IPS DF 6.9 (cell line): ENCODE results near the gene CCNDBP1.
"Not testable (repeated sequence)": the region's sequence is repeated elsewhere in the genome, so short reads cannot be mapped to it uniquely, and the experiment has no call there.

ENCODE experiments used
- DNase-seq: peaks from one replicate; pipeline ENCODE4 v3.0.0-alpha.2; 2013; ENCODE audit warnings: low read depth, low spot score
- H3K27ac ChIP-seq: one replicate; pipeline ENCODE4 v1.5.1; 2013; ENCODE audit warnings: low read length, control low read depth
- H3K27me3 ChIP-seq: 2 replicates; pipeline ENCODE4 v1.6.1; 2013; ENCODE audit warnings: mild to moderate bottlenecking, low read length; ENCODE audit not compliant: control insufficient read depth, insufficient read depth
- H3K36me3 ChIP-seq: 2 replicates; pipeline ENCODE4 v1.6.1; 2013; ENCODE audit warnings: low read length; ENCODE audit not compliant: control insufficient read depth, insufficient read depth
- H3K4me1 ChIP-seq: 2 replicates; pipeline ENCODE4 v1.6.1; 2013; ENCODE audit warnings: low read length; ENCODE audit not compliant: control insufficient read depth, insufficient read depth
- H3K4me3 ChIP-seq: 2 replicates; pipeline ENCODE4 v1.5.1; 2013; ENCODE audit warnings: mild to moderate bottlenecking, low read length
- H3K9me3 ChIP-seq: 2 replicates; pipeline ENCODE4 v1.6.1; 2013; ENCODE audit warnings: low read length, inconsistent platforms; ENCODE audit not compliant: control insufficient read depth, insufficient read depth
- WGBS: extraction: QIAGEN DNeasy Blood & Tissue Kit; methylation state at CpG from one replicate; pipeline ENCODE4 v1.1.7; 2013; ENCODE audit warnings: mixed read lengths, missing lambda C conversion rate; ENCODE audit not compliant: insufficient read length, insufficient coverage; 5-methylcytosine and 5-hydroxymethylcytosine counted together

The CCNDBP1 gene

GRCh38 chr15:43168192-43169107 lies 16.8 kb upstream of the CCNDBP1 start:
- Histone ChIP-seq H3K36me3 (no peaks in the 10 kb centered on the region), H3K4me3 (no peak overlapping the region), H3K9me3 (no peaks in the 10 kb centered on the region), H3K4me1 (no peaks in the 10 kb centered on the region), H3K27me3 (no peaks in the 10 kb centered on the region), H3K27ac (no peak overlapping the region)
- no CpG with 5 or more reads among the region's 2 CpGs for WGBS
- DNase-seq = no peak

GRCh38 chr15:43169888-43170287 lies 15.3 kb upstream of the CCNDBP1 start:
- no peaks in the 10 kb centered on the region; the same call in 1 of the 2 replicates for H3K9me3 ChIP-seq
- H3K36me3 ChIP-seq = no peaks in the 10 kb centered on the region
- DNase-seq = no peak
- no CpG with 5 or more reads among the region's 4 CpGs for WGBS
- H3K4me3 ChIP-seq = no peak overlapping the region
- H3K27me3 ChIP-seq = no peaks in the 10 kb centered on the region
- H3K4me1 ChIP-seq = no peaks in the 10 kb centered on the region
- no peak overlapping the region for H3K27ac ChIP-seq

GRCh38 chr15:43175656-43176309 lies 9.4 kb upstream of the CCNDBP1 start:
- H3K4me3 ChIP-seq, H3K27ac ChIP-seq, H3K27me3 ChIP-seq, DNase-seq, H3K36me3 ChIP-seq, H3K4me1 ChIP-seq, H3K9me3 ChIP-seq: not testable (repeated sequence)
- no CpG with 5 or more reads among the region's 25 CpGs for WGBS

GRCh38 chr15:43177147-43177546 lies 8.1 kb upstream of the CCNDBP1 start:
- DNase-seq, H3K27me3 ChIP-seq, H3K36me3 ChIP-seq, H3K4me3 ChIP-seq, H3K9me3 ChIP-seq, H3K27ac ChIP-seq, H3K4me1 ChIP-seq: not testable (repeated sequence)
- no CpG with 5 or more reads among the region's 2 CpGs for WGBS

GRCh38 chr15:43183270-43183669 lies 1.9 kb upstream of the CCNDBP1 start:
- Histone ChIP-seq H3K27me3 (no peaks in the 10 kb centered on the region), H3K36me3 (no peaks in the 10 kb centered on the region), H3K27ac (no peak overlapping the region), H3K4me3 (no peak overlapping the region), H3K9me3 (no peaks in the 10 kb centered on the region), H3K4me1 (no peaks in the 10 kb centered on the region)
- no peak for DNase-seq
- WGBS = no CpG with 5 or more reads among the region's 3 CpGs

- no peaks in the 10 kb centered on the region for H3K4me1 ChIP-seq
- no peaks in the 10 kb centered on the region for H3K27me3 ChIP-seq
- WGBS = no CpG with 5 or more reads among the region's 9 CpGs
- no peaks in the 10 kb centered on the region for H3K9me3 ChIP-seq
- DNase-seq = no peak
- H3K27ac ChIP-seq = no peak overlapping the region
- no peak overlapping the region; the same call in 1 of the 2 replicates for H3K4me3 ChIP-seq
- no peaks in the 10 kb centered on the region for H3K36me3 ChIP-seq
Measured at GRCh38 chr15:43184407-43185124, 637 bp upstream of the CCNDBP1 start.

GRCh38 chr15:43186003-43186353 lies 775 bp downstream of the CCNDBP1 start:
- Histone ChIP-seq H3K4me3 (peak overlapping the region; percentile 90; the same call in 1 of the 2 replicates), H3K36me3 (no peaks in the 10 kb centered on the region; the same call in 1 of the 2 replicates), H3K27me3 (no peaks in the 10 kb centered on the region), H3K27ac (no peak overlapping the region), H3K9me3 (no peaks in the 10 kb centered on the region), H3K4me1 (no peaks in the 10 kb centered on the region)
- WGBS = no CpG with 5 or more reads among the region's 13 CpGs
- DNase-seq = no peak

GRCh38 chr15:43187544-43188155 lies 2.4 kb downstream of the CCNDBP1 start:
- DNase-seq = no peak
- no CpG with 5 or more reads among the region's 2 CpGs for WGBS
- H3K27me3 ChIP-seq = no peaks in the 10 kb centered on the region
- no peaks in the 10 kb centered on the region for H3K9me3 ChIP-seq
- no peaks in the 10 kb centered on the region for H3K4me1 ChIP-seq
- H3K27ac ChIP-seq = no peak overlapping the region
- no peaks in the 10 kb centered on the region; the same call in 1 of the 2 replicates for H3K36me3 ChIP-seq
- no peak overlapping the region for H3K4me3 ChIP-seq

- H3K27me3 ChIP-seq = no peaks in the 10 kb centered on the region
- no CpG with 5 or more reads among the region's 2 CpGs for WGBS
- H3K27ac ChIP-seq = no peak overlapping the region
- no peak for DNase-seq
- H3K4me3 ChIP-seq = no peak overlapping the region
- no peaks in the 10 kb centered on the region; the same call in 1 of the 2 replicates for H3K36me3 ChIP-seq
- no peaks in the 10 kb centered on the region for H3K4me1 ChIP-seq
- H3K9me3 ChIP-seq = no peaks in the 10 kb centered on the region
Measured at GRCh38 chr15:43189296-43189695, 4.1 kb downstream of the CCNDBP1 start.

GRCh38 chr15:43190178-43190577 lies 5.0 kb downstream of the CCNDBP1 start:
- Histone ChIP-seq H3K4me1 (no peaks in the 10 kb centered on the region), H3K27me3 (no peaks in the 10 kb centered on the region), H3K4me3 (no peak overlapping the region), H3K9me3 (no peaks in the 10 kb centered on the region), H3K36me3 (no peaks in the 10 kb centered on the region; the same call in 1 of the 2 replicates), H3K27ac (no peak overlapping the region)
- WGBS = no CpG with 5 or more reads among the region's 1 CpG
- DNase-seq = no peak
